ENCODE data around the gene ARHGEF26. TPM values are rescaled to one million over a fixed set of nuclear protein-coding genes. Genes with fewer than 3 reads are reported as not detected.

Gene ARHGEF26
- total and polyA plus RNA-seq, 4 donors: 12.3 to 45.5 (median 28.5) TPM

- 46 to 68% methylated on average over 6 of the region's 6 CpGs for WGBS, 2 donors
- no peak overlapping the region for H3K4me3 ChIP-seq
- no peak for ATAC-seq (ENCODE audit: insufficient read depth, low FRiP score)
- no peak overlapping the region for H3K27ac ChIP-seq (ENCODE audit: low read depth in 1 of 2, low read length in 1 of 2)
- H3K36me3 ChIP-seq (ENCODE audit: control insufficient read depth in 4 of 4, insufficient read depth in 4 of 4, low read length in 4 of 4): peaks cover 0 to 12% (median 3%) of the 10 kb centered on the region in 4 donors
- peaks cover 0 to 35% (median 2%) of the 10 kb centered on the region in 5 donors for H3K4me1 ChIP-seq (ENCODE audit: control insufficient read depth in 5 of 5, insufficient read depth in 5 of 5, low read length in 5 of 5)
- TF ChIP-seq, protein P1, sequence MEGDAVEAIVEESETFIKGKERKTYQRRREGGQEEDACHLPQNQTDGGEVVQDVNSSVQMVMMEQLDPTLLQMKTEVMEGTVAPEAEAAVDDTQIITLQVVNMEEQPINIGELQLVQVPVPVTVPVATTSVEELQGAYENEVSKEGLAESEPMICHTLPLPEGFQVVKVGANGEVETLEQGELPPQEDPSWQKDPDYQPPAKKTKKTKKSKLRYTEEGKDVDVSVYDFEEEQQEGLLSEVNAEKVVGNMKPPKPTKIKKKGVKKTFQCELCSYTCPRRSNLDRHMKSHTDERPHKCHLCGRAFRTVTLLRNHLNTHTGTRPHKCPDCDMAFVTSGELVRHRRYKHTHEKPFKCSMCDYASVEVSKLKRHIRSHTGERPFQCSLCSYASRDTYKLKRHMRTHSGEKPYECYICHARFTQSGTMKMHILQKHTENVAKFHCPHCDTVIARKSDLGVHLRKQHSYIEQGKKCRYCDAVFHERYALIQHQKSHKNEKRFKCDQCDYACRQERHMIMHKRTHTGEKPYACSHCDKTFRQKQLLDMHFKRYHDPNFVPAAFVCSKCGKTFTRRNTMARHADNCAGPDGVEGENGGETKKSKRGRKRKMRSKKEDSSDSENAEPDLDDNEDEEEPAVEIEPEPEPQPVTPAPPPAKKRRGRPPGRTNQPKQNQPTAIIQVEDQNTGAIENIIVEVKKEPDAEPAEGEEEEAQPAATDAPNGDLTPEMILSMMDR (IDR thresholded peaks at IDR 0.05; ENCODE audit: control extremely low read depth, extremely low read depth): no peak
- H3K27me3 ChIP-seq (ENCODE audit: control insufficient read depth in 3 of 3, insufficient read depth in 3 of 3, low read length in 2 of 3): no peaks in the 10 kb centered on the region
- peak in 2 of 3 donors; percentile 45 to 51 for DNase-seq
- H3K9me3 ChIP-seq (ENCODE audit: control insufficient read depth in 4 of 4, insufficient read depth in 3 of 4, low read length in 3 of 4): no peaks in the 10 kb centered on the region
- no peak overlapping the region for H3K9ac ChIP-seq (ENCODE audit: insufficient read depth in 1 of 2, low read length in 2 of 2)
Observed at GRCh38 chr3:154132777-154133375, 11.7 kb downstream of the ARHGEF26 start.

DNA sequence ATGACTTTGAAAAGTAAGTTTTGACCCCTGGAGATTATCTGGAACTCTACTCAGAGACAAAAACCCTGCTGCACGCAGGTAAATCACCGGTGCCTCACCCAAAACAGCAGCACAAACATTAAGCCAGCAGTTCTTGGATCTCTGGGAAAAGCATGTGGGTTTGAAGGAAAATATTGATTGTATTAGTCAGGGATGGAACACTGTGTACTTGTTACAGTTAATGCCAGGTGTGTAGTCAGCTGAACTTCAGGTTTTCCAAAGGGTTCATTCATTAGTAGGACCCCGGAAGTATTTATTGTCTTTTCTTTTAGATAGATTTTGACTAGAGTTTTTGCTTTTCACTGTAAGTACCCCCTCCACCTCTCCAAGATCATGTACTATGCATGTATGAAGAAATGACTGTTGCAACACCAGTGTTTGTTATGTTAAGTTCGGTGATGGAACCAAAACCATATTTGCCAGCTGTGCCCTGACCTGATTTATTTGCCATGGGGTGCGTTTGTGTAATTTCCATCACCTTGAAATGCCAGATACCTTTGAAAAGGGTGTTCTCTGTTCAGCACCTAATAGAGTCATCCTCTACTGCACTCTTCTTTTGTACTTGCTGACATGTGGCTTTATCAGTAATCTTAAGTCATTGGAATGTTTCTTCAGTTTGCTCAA is 14.5 kb downstream of the ARHGEF26 start:
- DNase-seq: no peak

DNA sequence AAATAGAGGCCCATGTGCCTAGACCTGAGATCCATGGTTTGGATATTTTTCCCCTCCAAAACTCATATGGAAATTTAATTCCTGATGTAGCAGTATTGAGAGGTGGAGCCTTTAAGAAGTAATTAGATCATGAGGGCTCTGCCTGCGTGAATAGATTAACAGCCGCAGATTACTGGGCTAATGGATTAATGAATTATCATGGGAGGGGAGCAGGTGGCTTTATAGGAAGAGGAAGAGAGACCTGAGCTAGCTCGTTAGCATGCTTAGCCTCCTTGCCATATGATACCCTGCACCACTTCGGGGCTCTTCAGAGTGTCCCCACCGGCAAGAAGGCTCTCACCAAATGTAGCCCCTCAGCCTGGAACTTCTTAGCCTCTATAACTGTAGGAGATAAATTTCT is 15.8 kb downstream of the ARHGEF26 start:
- Histone ChIP-seq H3K27ac (ENCODE audit: low read depth in 1 of 2, low read length in 1 of 2) (no peak overlapping the region), H3K4me3 (no peak overlapping the region), H3K9me3 (ENCODE audit: control insufficient read depth in 4 of 4, insufficient read depth in 3 of 4, low read length in 3 of 4) (no peaks in the 10 kb centered on the region), H3K36me3 (ENCODE audit: control insufficient read depth in 4 of 4, insufficient read depth in 4 of 4, low read length in 4 of 4) (peaks cover 0 to 4% (median 0%) of the 10 kb centered on the region in 4 donors), H3K27me3 (ENCODE audit: control insufficient read depth in 3 of 3, insufficient read depth in 3 of 3, low read length in 2 of 3) (no peaks in the 10 kb centered on the region), H3K4me1 (ENCODE audit: control insufficient read depth in 5 of 5, insufficient read depth in 5 of 5, low read length in 5 of 5) (peaks cover 0 to 5% (median 5%) of the 10 kb centered on the region in 5 donors), H3K9ac (ENCODE audit: insufficient read depth in 1 of 2, low read length in 2 of 2) (no peak overlapping the region)
- WGBS, 2 donors: 92 to 93% methylated on average over 5 of the region's 5 CpGs
- TF ChIP-seq, protein P1 (IDR thresholded peaks at IDR 0.05; ENCODE audit: control extremely low read depth, extremely low read depth): no peak
- no peak for ATAC-seq (ENCODE audit: insufficient read depth, low FRiP score)
- DNase-seq: no peak

More for the DNA sequence above, 14.5 kb downstream of the ARHGEF26 start:
- TF ChIP-seq, protein P1 (IDR thresholded peaks at IDR 0.05; ENCODE audit: control extremely low read depth, extremely low read depth): no peak
- Histone ChIP-seq H3K4me3 (no peak overlapping the region), H3K27me3 (ENCODE audit: control insufficient read depth in 3 of 3, insufficient read depth in 3 of 3, low read length in 2 of 3) (no peaks in the 10 kb centered on the region), H3K9me3 (ENCODE audit: control insufficient read depth in 4 of 4, insufficient read depth in 3 of 4, low read length in 3 of 4) (no peaks in the 10 kb centered on the region), H3K36me3 (ENCODE audit: control insufficient read depth in 4 of 4, insufficient read depth in 4 of 4, low read length in 4 of 4) (peaks cover 0 to 6% (median under 1%) of the 10 kb centered on the region in 4 donors), H3K27ac (ENCODE audit: low read depth in 1 of 2, low read length in 1 of 2) (no peak overlapping the region), H3K9ac (ENCODE audit: insufficient read depth in 1 of 2, low read length in 2 of 2) (no peak overlapping the region), H3K4me1 (ENCODE audit: control insufficient read depth in 5 of 5, insufficient read depth in 5 of 5, low read length in 5 of 5) (peaks cover 0 to 16% (median 5%) of the 10 kb centered on the region in 5 donors)
- ATAC-seq (ENCODE audit: insufficient read depth, low FRiP score): no peak
- 74 to 81% methylated on average over 5 of the region's 5 CpGs for WGBS, 2 donors
